ENCODE data around the gene HOMER2. TPM values are rescaled to one million over a fixed set of nuclear protein-coding genes. Genes with fewer than 3 reads are reported as not detected.
"Not testable (repeated sequence)": the region's sequence is repeated elsewhere in the genome, so short reads cannot be mapped to it uniquely, and the experiment has no call there.

The HOMER2 gene
- total RNA-seq = under 0.01 TPM in 2 replicates

DNA sequence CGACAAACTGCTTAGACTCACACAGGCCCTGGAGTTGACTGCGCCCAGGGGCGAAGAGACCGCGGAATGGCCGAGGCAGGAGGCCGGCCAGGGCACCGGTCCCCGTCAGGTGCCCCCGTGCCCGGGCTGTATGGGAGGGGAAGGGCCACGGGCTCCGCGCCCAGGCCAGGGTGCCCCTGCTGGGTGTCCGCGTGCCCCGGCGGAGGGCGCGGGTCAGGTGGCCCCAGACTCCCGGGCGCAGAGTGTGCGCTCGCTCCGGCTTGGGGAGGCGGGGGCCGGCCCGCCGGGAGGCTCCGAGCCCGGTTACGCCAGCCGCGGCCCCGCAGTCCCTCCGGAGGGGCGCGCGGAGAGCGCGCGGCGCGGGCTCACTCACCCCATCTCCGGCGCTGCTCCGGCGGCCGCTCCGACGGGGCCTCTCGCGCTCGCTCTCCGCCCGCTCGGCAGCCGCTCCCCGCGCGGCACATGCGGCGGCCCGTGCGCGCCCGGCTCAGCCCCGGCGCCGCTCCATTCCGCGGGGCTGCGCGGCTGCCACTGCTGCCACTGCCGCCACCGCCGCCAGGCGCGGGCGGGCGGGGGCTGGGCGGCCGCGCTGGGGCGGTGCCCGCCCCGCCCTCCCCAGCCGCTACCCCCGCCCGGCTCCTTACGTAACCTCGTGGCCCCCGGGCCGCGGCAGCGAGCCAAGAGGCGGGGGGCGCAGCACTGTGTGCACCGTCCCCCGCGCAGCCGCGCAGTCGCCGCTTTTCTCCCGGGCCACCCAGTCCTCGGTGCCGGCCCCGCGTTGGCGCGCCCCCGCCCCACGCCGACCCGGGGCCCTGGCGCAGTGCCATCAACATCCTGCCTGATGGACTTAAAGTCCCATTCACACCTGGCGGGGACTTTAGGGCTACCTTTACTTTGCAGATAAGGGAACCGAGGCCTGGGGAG is at the start of gene HOMER2:
Gene HOMER2 (minus strand): TSS at position 563 of the 924 bp plus-strand sequence. CDS start 185 bp downstream, at position 378.
- peak in 1 of 2 donors; percentile 6 for DNase-seq (ENCODE audit: low read depth in 2 of 2)

- not testable (repeated sequence) for DNase-seq (ENCODE audit: low read depth in 2 of 2)
These were observed 48.1 kb upstream of the HOMER2 start for GRCh38 chr15:83000672-83001031.

DNA sequence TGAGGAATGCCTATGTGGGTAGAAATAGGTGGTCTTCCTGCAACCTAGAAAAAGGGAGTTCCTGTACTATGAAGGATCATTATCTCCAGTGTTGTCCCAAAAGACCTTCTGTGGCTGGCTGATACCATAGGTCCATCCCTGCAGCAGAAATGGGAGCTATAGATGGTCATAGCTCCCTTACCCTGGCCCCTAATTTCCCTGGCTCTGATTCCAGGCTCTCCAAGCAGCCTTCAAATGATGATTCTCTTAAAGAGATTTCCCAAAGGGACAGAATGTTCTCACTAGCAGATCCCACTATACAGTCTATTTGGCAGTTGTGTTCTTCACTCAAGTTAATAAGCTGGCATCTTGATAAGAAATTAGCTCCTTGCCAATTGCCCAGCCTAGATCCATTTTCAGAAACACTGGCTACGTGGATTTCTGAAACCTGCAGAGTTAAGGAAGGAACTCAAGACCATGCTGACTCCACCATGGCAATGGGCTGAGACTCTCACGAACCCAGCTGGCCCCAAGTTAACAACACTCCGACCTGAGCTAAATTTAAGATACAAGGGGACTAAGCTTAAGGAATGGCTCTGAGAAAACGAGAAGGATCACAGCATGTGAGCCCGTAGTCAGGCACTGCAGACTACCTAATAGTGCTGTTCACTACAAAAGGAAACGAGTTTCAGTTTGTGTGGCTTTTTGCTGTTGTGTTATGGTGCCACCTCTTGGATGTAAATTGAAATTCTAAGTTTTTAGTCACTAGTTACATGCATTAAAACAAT is 47.6 kb upstream of the HOMER2 start:
- peak; percentile 60 to 66 for DNase-seq (ENCODE audit: low read depth in 2 of 2)

GRCh38 chr15:82999426-82999825 is 46.9 kb upstream of the HOMER2 start:
- no peak for DNase-seq (ENCODE audit: low read depth in 2 of 2)

DNA sequence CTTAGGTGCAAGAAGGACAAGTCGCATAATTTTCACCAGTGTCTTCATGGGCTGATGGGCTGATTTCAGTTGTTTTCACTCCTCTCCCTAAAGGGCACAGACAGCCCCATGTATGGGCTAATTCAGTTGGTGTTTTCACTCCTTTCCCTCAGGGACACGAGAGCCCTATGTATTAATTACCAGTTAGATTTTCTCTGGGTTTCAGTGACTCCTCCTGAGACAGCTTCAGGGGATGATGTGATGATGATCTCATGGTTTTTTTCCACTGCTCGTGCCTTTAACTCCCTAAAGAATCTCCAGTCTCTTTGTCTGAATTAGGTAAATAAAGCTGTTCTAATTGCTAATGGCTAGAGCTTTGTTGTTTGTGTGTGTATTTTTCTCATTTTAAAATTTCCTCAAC is 43.4 kb upstream of the HOMER2 start:
- DNase-seq (ENCODE audit: low read depth in 2 of 2) = no peak

DNA sequence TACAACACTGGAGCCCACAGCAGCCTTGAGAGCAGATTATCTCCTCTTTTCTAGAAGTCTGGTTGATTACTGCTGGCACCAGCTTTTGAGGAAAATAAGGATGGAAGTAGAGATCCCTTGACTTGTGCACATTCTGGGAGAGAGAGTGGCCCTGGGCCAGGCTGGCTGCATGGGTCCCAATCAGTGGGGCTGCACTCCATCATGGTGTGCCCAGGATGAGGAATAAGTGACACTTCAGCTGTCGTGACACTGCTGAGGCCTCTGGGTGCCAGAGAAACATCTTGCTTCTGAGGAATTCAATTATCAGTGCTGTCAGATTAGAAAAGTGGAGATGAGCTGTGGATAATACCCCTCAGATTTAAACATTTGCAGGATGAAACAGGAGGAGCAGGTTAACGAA is 42.6 kb upstream of the HOMER2 start:
- no peak for DNase-seq (ENCODE audit: low read depth in 2 of 2)

DNA sequence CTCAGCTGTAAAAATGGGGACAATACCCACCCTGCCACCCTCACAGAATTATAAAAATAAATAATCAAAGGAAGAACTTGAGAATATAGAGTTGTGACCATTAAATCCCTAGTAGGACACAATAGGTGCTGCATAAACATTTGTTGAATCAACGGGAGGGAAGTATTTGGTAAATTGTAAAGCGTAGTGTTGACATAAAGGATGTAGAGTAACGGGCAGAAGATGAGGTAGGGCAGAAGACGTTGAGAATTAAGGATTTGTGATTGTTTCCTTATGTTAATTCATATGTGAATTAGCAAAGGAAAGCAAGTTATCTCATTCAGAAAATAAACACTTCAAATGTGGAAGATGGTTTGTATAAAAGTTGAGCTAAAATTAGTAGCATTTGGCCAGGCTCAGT is 40.6 kb upstream of the HOMER2 start:
- no peak for DNase-seq (ENCODE audit: low read depth in 2 of 2)

DNA sequence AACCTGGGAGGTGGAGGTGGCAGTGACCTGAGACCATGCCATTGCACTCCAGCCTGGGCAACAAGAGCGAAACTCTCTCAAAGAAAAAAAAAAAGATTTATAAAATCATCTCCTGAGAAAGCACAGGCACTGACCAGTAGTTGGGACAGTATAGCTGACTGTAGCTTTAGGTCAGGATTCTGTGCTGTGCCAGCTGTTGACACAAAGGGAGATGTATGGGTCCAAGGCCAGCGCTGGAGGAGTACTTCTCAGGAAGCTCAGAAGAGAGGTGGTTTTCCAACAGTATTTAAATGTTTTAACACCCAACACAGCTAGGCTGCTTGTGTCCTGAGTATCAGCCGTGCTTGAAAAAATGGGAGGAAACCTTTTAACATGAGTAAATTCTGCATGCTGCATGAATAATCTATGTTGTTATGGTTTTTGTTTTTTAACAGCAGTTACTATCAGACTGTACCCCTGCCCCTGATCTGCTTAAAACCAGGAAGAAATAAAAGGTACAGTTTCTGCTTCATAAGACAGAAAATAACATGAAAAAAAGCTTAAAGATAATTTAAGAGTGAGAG is 40.0 kb upstream of the HOMER2 start:
- no peak for DNase-seq (ENCODE audit: low read depth in 2 of 2)

GRCh38 chr15:82986442-82986780 is 33.9 kb upstream of the HOMER2 start:
- DNase-seq (ENCODE audit: low read depth in 2 of 2) = peak in 1 of 2 donors; percentile 35

DNA sequence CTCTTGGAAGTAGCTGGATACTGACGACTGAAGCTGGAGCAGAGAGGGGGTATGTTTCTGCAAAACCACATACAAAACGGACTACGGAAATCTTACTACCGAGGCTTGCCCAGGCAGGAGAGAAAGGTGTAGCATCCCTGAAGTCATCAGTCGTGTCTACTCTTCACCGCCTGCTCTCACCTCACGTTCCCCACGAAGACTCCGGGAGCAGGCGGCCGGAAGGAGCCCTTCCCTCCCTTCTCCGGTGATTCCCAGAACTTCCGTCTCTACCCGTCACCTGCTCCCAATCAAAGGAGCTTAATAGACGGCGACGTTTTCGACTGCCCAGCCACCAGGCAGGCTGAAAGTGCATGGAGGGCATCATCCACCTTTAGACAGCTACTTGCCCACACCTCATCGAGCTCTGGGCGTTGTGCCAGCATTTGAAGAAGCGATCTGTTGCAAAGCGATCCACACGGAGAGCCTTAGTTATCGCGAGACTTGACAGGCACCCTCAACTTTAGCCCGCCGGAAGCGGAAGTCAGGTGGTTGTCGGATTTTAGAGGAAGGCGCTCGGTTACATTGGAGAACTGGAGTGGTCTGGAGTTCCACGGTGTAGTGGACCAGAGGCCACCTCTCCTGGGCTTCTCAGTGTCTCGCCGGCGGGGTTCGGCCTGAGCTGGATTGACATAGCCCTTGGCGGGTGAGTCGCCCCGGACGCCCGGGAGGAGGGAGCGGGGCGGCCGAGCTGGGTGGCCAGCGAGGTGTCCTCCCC is 33.3 kb upstream of the HOMER2 start, which contains the start of gene RAMAC:
Gene RAMAC (plus strand): TSS at position 523 of the 754 bp plus-strand sequence. CDS start 2,809 bp downstream, outside the sequence.
- peak; percentile 90 to 92 for DNase-seq (ENCODE audit: low read depth in 2 of 2)

- no peak for DNase-seq (ENCODE audit: low read depth in 2 of 2)
These were observed 28.5 kb upstream of the HOMER2 start for GRCh38 chr15:82980981-82981380.

DNA sequence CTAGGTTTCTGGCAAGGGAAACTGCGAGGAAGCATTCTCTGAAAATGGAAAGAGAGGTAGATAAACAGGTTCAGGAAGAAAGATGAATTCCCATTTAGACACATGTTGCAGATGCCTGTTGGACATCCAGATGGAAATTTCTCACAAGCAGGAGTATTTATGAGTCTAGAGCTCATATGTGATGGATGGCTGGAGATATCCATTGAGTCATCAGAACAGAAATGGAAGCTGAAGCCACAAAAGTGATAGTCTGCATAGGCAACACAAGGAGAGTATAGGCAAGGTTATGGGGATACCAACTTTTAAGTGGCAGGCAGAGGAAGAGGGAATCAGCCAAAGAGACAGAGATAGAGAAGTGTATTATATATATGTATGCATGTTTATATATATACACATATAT is 27.2 kb upstream of the HOMER2 start:
- no peak for DNase-seq (ENCODE audit: low read depth in 2 of 2)

GRCh38 chr15:82978438-82978837 is 25.9 kb upstream of the HOMER2 start:
- DNase-seq (ENCODE audit: low read depth in 2 of 2) = no peak

DNA sequence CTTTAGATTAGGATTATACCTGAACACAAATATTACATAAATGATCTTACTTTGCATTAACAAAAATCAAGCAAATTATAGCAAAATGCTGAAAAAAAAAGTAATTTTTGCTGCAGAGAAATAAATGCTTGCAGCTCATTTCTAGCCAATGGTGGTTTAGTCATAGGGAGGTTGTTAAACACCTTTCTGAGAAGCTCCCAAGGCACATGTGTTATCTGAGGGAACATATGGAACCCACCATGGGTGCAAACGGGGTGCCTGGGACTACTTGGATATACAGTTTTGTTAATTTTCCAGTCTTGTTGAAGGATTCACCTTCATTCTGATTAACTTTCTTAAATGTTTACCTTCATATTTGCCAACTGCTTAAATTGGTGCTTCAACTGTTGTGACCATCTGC is 24.6 kb upstream of the HOMER2 start:
- DNase-seq (ENCODE audit: low read depth in 2 of 2) = no peak

DNA sequence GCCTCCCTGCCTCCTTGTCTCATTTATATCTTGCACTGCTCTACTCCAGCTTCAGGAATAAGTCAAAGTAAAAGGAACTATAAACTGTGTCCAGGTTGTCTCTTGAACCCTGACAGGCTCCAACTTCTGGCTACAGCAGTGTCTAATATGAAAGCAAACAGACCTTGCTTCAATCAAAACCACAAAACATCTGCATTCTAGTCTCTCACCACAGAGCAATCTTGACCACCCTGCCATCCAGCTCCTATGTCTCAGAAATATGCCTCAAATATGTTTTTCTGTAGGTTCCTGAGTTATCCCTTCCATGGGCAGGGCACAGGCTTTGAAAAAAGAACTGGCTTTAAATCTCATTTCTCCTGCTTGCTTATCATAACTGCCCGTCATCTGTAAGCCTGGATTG is 20.5 kb upstream of the HOMER2 start:
- no peak for DNase-seq (ENCODE audit: low read depth in 2 of 2)

DNA sequence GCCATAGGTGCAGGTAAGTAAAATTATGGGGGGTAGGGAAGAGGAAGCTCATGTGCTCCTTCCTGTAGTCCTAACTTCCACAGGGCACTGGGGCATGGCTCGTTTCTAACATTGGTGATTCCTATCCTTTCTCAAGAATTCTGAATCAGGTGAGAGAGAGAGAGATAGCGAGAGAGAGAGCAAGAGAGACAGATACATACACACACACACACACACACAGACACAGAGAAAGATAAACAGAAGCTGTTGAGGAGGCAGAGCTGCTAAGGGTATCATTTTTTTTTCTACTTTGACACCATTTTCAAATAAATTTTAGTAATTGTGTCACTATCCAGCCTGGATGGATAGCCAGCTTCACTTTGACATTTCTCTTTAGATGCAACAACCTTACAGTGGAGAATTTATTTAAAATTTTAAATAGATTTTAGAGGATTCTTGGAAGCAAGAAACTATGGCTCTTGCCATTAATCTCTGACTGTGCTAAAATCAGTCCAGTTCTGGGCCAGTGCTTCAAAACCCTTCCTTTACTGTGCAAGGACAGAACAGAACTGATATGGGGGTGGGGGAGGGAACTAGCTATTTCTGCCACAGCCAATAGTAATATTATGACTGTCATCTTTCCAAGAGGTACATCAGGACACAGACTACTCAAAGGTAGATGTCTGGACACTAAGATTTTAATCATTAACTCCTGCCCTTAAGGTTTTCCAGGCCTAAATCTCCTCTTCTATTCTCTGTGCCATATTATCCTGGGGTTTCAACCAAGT is 18.9 kb upstream of the HOMER2 start:
- DNase-seq (ENCODE audit: low read depth in 2 of 2) = no peak

DNA sequence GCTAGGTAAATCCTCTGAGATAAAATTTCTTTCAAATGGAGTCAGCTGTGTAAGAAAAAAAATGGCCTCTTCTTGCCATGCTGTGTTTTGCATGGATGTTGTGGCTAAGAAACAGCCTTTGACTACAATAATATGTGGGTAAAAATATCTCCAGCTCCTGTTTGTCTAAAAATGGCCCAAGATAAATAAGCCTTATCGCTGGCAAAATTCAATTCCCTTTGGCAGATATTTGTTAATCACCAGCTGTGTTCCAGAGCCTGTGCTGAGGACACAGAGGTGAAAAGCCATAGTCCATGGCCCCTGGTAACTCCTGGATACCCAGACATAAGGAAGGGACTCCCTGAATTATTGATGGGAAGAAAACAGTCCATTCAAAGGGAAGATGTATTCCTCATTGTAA is 18.2 kb upstream of the HOMER2 start:
- DNase-seq (ENCODE audit: low read depth in 2 of 2) = no peak

DNA sequence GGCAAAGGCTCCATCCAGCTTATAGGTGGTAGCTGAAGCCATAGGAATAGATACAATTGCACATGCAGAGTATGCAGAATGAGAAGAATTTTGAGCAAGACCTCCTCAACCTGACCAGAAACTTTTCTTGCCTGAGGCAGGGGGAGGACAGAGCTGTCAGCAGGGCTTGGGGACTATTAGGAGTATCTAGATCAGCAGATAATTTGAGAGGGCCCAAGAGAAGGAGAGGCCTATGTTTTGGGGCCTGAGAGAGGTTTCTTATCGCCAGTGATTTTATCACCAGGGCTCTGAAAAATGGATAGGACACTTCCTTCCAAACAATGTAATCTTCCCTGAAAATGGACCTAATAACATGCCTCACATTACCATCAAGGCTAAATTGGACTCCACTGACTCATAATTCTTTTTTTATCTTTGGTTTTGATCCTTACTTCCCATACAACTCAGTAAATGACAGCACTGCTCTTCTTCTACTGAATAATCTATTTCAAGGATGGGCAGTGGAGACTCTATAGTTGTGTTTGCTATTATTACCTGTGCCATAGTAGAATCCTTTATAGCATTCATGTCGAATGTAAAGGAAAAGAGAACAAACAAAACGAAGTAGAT is 17.7 kb upstream of the HOMER2 start:
- DNase-seq (ENCODE audit: low read depth in 2 of 2) = no peak

GRCh38 chr15:82969353-82969752 is 16.8 kb upstream of the HOMER2 start:
- no peak for DNase-seq (ENCODE audit: low read depth in 2 of 2)

GRCh38 chr15:82968066-82968465 is 15.5 kb upstream of the HOMER2 start:
- no peak for DNase-seq (ENCODE audit: low read depth in 2 of 2)
